Measurements from ENCODE around the gene HOXD13. TPM values are rescaled to one million over a fixed set of nuclear protein-coding genes. Genes with fewer than 3 reads are reported as not detected.

The HOXD13 gene
- total and polyA plus RNA-seq, 2 of the 8 experiments (the other 6 are each of a cell fraction or from before 2014, with no cell fraction given) = not detected

GRCh38 chr2:176056406-176056805, 36.1 kb upstream of the HOXD13 start:
- no peak overlapping the region for H3K18ac ChIP-seq (ENCODE audit: extremely low read depth, low read length)
- no peak overlapping the region for H2BK5ac ChIP-seq (ENCODE audit: low read depth, low read length)
- H3K4me2 ChIP-seq (ENCODE audit: insufficient read depth in 1 of 2, low read depth in 2 of 2, low read length in 2 of 2) = no peak overlapping the region
- no peaks in the 10 kb centered on the region for H3K79me2 ChIP-seq (ENCODE audit: control insufficient read depth in 1 of 2, insufficient read depth in 2 of 2, low read length in 2 of 2)
- H2BK120ac ChIP-seq (replicated peaks; ENCODE audit: low read depth, low read length) = no peak overlapping the region
- H3K79me1 ChIP-seq (ENCODE audit: low read depth, low read length) = no peaks in the 10 kb centered on the region
- DNase-seq (ENCODE audit: low read depth in 1 of 2, low spot score in 2 of 2) (no peak), FAIRE-seq (no peak)
- H3K27me3 ChIP-seq (replicated peaks in 1 of 4; ENCODE audit: control insufficient read depth in 3 of 4, extremely low read depth in 1 of 4, insufficient read depth in 3 of 4, low read length in 3 of 4) = peaks cover 0 to 3% (median 2%) of the 10 kb centered on the region in 4 experiments; a peak in 1 of 7 replicates
- no peak overlapping the region for H4K91ac ChIP-seq (replicated peaks; ENCODE audit: insufficient read length, low read length)
- POLR2A ChIA-PET (ENCODE audit: partially characterized antibody) = interaction anchor here (0.6 kb wide), 1 partner anchor 47 kb away, joined by 3 read pairs; no protein-coding TSS in a partner anchor
- no peak overlapping the region for H3K14ac ChIP-seq (ENCODE audit: insufficient read length)
- CTCF ChIA-PET (ENCODE audit: partially characterized antibody) = interaction anchor here (1.3 kb wide), 3 partner anchors 11 to 689 kb away, joined by 3 read pairs; no protein-coding TSS in a partner anchor
- no peak overlapping the region for H4K8ac ChIP-seq (ENCODE audit: extremely low read depth, insufficient read depth, low read length)
- no peak overlapping the region for H3K56ac ChIP-seq (replicated peaks; ENCODE audit: insufficient read length, low read depth, low read length)
- no peaks in the 10 kb centered on the region for H3K36me3 ChIP-seq (ENCODE audit: control insufficient read depth in 2 of 4, insufficient read depth in 4 of 4, low read length in 3 of 4)
- WGBS, 2 experiments (ENCODE audit: extremely low coverage in 1 of 2, insufficient coverage in 1 of 2, insufficient read length in 1 of 2, insufficient replicate concordance in 2 of 2, low coverage in 1 of 2, low lambda C conversion rate in 2 of 2, missing lambda C conversion rate in 1 of 2) = 60% methylated on average over 1 of the region's 1 CpG; no CpG with 5 or more reads in 1 of the 2 experiments
- TF ChIP-seq HDAC2 (IDR thresholded peaks at IDR 0.05; ENCODE audit: borderline replicate concordance in 1 of 2, low read depth in 2 of 2, low read length in 2 of 2) (no peak), CHD2 (IDR thresholded peaks at IDR 0.05; ENCODE audit: low read length) (no peak), ASH2L (IDR thresholded peaks at IDR 0.05; ENCODE audit: low read length) (no peak), YY1 (IDR thresholded peaks at IDR 0.05; ENCODE audit: low read depth, low read length) (no peak)
- H4K20me1 ChIP-seq (replicated peaks in 1 of 2; ENCODE audit: control insufficient read depth in 1 of 2, insufficient read depth in 2 of 2, low read length in 2 of 2) = no peaks in the 10 kb centered on the region
- H3K4ac ChIP-seq (replicated peaks; ENCODE audit: insufficient read length, low read depth, low read length) = no peak overlapping the region
- H3K27ac ChIP-seq (ENCODE audit: low read depth, low read length) = no peak overlapping the region
- H2BK15ac ChIP-seq (ENCODE audit: low read length) = no peak overlapping the region
- no peak overlapping the region for H4K5ac ChIP-seq (ENCODE audit: insufficient read length, low read depth, low read length)
- no peak overlapping the region for H3K23ac ChIP-seq (ENCODE audit: insufficient read length)
- H3K9ac ChIP-seq (replicated peaks in 1 of 4; ENCODE audit: extremely low read depth in 1 of 4, low read depth in 3 of 4, low read length in 3 of 4) = no peak overlapping the region
- H2BK12ac ChIP-seq (ENCODE audit: low read depth, low read length) = no peak overlapping the region
- no peaks in the 10 kb centered on the region for H3K23me2 ChIP-seq (ENCODE audit: low read depth, low read length)
- H2BK20ac ChIP-seq (ENCODE audit: low read length) = no peak overlapping the region
- no peak overlapping the region for H3K4me3 ChIP-seq (ENCODE audit: extremely low read depth in 1 of 4, insufficient read depth in 2 of 4, low read depth in 3 of 4, low read length in 4 of 4)
- no peaks in the 10 kb centered on the region for H3K9me3 ChIP-seq (ENCODE audit: insufficient read depth in 2 of 2, low read depth in 1 of 2, low read length in 1 of 2)
- peaks cover 0 to 5% (median 0%) of the 10 kb centered on the region in 4 experiments; a peak in 1 of 7 replicates for H3K4me1 ChIP-seq (replicated peaks in 1 of 4; ENCODE audit: control insufficient read depth in 3 of 4, insufficient read depth in 4 of 4, low read length in 3 of 4)
- no peak overlapping the region for H2AK5ac ChIP-seq (ENCODE audit: low read depth, low read length)
- no peak overlapping the region for H2AFZ ChIP-seq (ENCODE audit: low read length)

Data from H1 (cell line).